ENCODE results near the gene PHYKPL.
"Not testable (repeated sequence)": the region's sequence is repeated elsewhere in the genome, so short reads cannot be mapped to it uniquely, and the experiment has no call there.

Gene PHYKPL

GRCh38 chr5:178265746-178266145 lies 33.1 kb upstream of the PHYKPL start:
- DNase-seq (ENCODE audit: low read depth): no peak
- TF ChIP-seq, protein P1, sequence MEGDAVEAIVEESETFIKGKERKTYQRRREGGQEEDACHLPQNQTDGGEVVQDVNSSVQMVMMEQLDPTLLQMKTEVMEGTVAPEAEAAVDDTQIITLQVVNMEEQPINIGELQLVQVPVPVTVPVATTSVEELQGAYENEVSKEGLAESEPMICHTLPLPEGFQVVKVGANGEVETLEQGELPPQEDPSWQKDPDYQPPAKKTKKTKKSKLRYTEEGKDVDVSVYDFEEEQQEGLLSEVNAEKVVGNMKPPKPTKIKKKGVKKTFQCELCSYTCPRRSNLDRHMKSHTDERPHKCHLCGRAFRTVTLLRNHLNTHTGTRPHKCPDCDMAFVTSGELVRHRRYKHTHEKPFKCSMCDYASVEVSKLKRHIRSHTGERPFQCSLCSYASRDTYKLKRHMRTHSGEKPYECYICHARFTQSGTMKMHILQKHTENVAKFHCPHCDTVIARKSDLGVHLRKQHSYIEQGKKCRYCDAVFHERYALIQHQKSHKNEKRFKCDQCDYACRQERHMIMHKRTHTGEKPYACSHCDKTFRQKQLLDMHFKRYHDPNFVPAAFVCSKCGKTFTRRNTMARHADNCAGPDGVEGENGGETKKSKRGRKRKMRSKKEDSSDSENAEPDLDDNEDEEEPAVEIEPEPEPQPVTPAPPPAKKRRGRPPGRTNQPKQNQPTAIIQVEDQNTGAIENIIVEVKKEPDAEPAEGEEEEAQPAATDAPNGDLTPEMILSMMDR (conservative IDR thresholded peaks at IDR 0.05; ENCODE audit: low read depth, low read length): no peak
- H3K4me3 ChIP-seq (ENCODE audit: low read depth, low read length): no peak overlapping the region

- TF ChIP-seq, protein P1 (conservative IDR thresholded peaks at IDR 0.05; ENCODE audit: low read depth, low read length): no peak
- no peak overlapping the region for H3K4me3 ChIP-seq (ENCODE audit: low read depth, low read length)
- no peak for DNase-seq (ENCODE audit: low read depth)
Observed at GRCh38 chr5:178264044-178264443, 31.4 kb upstream of the PHYKPL start.

- no peak overlapping the region for H3K4me3 ChIP-seq (ENCODE audit: low read depth, low read length)
- TF ChIP-seq, protein P1 (conservative IDR thresholded peaks at IDR 0.05; ENCODE audit: low read depth, low read length): no peak
- DNase-seq (ENCODE audit: low read depth): no peak
Observed at GRCh38 chr5:178261666-178262600, 29.3 kb upstream of the PHYKPL start.

DNA sequence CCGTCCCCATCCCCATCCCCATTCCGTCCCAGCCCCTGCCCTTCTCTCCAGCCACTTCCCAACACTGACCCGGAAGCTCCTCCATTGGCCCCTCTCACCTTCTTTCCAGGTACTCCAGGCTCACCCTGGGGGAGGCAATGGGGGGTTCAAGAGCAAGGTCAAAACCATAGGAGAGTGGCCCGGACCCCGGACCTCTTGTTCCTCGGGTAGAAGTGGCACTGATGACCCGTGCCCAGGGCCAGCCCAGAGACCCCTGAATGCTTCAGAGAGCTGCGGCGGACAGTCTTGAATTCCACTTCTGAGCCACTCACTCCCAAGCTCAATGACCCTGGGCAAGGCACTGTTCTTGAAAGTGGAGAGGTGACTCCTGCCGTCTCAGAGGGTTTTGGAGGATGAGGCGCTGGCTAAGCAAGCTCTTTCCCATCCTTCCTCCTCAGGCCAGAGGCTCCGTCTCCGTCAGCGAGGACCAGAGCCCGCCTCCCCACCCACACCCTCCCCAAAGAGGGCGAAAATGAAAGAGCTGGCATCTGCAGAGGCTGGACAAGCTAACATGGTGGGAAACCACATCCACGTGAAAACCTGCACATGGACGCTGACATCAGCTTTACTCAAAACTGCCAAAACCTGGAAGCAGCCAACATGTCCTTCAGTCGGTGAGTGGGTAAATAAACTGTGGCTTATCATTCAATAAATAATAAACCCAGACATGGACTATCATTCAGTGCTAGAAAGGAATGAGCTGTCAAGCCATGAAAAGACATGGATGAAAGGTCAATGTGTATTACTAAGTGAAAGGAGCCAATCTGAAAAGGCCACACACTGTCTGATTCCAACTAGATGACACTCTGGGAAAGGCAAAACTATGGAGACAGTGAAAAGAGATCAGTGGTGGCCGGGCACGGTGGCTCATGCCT lies 27.3 kb upstream of the PHYKPL start:
- no peak for DNase-seq (ENCODE audit: low read depth)
- H3K4me3 ChIP-seq (ENCODE audit: low read depth, low read length): no peak overlapping the region
- TF ChIP-seq, protein P1 (conservative IDR thresholded peaks at IDR 0.05; ENCODE audit: low read depth, low read length): no peak

DNA sequence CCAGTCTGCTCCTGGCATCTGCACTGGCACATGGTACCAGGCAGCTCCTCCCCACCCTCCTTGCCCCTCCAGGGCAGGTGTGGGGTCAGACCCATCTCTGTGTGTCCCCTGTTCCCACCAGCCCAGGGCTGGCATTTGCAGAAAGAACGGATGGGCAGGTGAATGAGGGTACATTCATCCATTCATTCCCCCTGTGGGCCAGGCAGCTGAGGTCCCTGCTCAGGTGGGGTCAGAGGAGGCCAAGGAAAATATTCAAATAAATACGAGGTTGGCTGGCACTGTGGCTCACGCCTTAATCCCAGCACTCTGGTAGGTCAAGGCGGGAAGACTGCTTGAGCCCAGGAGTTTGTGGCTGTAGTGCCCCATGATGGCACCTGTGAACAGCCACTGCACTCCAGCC lies 25.0 kb upstream of the PHYKPL start:
- TF ChIP-seq, protein P1 (conservative IDR thresholded peaks at IDR 0.05; ENCODE audit: low read depth, low read length): no peak
- no peak for DNase-seq (ENCODE audit: low read depth)
- no peak overlapping the region for H3K4me3 ChIP-seq (ENCODE audit: low read depth, low read length)

DNA sequence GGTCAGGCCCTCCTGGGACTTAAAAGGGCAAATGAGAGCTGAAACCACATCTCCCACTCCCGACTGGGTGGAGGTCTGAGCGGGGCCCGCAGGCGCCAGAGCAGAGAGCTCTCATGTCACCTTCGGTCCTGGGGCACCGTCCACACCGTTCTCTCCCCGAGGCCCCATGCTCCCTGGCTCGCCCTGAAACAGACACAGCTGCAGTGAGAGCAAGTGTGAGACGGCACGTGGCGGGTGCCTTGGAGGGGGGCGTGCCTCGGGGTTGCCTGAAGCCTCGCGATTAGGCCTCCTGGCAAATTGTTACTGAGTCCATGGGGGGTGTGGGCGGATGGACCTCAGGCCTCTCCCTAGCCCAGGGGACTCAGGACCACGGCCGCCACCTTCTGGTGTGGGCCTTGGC lies 24.1 kb upstream of the PHYKPL start:
- TF ChIP-seq, protein P1 (conservative IDR thresholded peaks at IDR 0.05; ENCODE audit: low read depth, low read length): no peak
- no peak overlapping the region for H3K4me3 ChIP-seq (ENCODE audit: low read depth, low read length)
- no peak for DNase-seq (ENCODE audit: low read depth)

DNA sequence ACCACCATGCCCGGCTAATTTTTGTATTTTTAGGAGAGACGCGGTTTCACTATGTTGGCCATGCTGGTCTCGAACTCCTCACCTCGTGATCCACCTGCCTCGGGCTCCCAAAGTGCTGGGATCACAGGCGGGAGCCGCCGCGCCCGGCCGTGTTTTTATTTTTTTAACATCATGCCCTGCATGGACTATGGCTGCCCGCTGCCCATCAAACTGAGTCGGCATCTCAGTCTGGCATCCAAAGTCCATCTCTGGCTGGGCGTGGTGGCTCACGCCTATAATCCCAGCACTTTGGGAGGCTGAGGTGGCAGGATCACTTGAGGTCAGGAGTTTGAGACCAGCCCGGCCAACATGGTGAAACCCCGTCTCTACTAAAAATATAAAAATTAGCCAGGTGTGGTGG lies 21.0 kb upstream of the PHYKPL start:
- not testable (repeated sequence) for DNase-seq (ENCODE audit: low read depth); H3K4me3 ChIP-seq (ENCODE audit: low read depth, low read length)

Measured in choroid plexus epithelial cell (primary cell).